ENCODE data around the gene CD9. TPM values are rescaled to one million over a fixed set of nuclear protein-coding genes. Genes with fewer than 3 reads are reported as not detected.

Gene CD9
- total RNA-seq, 1 donor from 2014 or later = 17.6 TPM

DNA sequence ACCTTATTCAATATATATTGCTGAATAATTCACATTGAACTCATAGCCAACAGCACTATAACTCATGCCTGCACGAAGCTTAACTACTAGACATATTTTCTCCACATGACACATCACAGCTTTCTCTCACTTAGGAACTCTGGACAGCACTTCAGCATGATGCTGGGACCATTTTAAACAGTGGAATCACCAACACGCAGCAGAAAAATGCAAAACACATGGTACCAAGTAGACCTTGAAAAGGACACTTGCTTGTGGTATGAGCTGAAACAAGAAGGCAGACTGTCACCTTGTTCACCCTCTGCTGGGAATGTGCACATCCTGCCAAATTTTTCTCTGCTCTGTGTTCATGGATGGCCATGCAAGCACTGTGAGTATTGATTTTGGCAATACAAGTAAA is 34.8 kb upstream of the CD9 start:
- DNase-seq = no peak
- TF ChIP-seq, protein P1, sequence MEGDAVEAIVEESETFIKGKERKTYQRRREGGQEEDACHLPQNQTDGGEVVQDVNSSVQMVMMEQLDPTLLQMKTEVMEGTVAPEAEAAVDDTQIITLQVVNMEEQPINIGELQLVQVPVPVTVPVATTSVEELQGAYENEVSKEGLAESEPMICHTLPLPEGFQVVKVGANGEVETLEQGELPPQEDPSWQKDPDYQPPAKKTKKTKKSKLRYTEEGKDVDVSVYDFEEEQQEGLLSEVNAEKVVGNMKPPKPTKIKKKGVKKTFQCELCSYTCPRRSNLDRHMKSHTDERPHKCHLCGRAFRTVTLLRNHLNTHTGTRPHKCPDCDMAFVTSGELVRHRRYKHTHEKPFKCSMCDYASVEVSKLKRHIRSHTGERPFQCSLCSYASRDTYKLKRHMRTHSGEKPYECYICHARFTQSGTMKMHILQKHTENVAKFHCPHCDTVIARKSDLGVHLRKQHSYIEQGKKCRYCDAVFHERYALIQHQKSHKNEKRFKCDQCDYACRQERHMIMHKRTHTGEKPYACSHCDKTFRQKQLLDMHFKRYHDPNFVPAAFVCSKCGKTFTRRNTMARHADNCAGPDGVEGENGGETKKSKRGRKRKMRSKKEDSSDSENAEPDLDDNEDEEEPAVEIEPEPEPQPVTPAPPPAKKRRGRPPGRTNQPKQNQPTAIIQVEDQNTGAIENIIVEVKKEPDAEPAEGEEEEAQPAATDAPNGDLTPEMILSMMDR (IDR thresholded peaks at IDR 0.05; ENCODE audit: partially characterized antibody, unreplicated experiment) = no peak
- Mint-ChIP-seq H3K27ac (ENCODE audit: unreplicated experiment) (no peak overlapping the region), H3K36me3 (ENCODE audit: unreplicated experiment) (peaks cover 8% of the 10 kb centered on the region), H3K4me1 (ENCODE audit: low read depth, unreplicated experiment) (no peaks in the 10 kb centered on the region), H3K9me3 (ENCODE audit: unreplicated experiment) (no peaks in the 10 kb centered on the region), H3K27me3 (ENCODE audit: unreplicated experiment) (peaks cover 10% of the 10 kb centered on the region), H3K4me3 (ENCODE audit: unreplicated experiment) (no peak overlapping the region)

DNA sequence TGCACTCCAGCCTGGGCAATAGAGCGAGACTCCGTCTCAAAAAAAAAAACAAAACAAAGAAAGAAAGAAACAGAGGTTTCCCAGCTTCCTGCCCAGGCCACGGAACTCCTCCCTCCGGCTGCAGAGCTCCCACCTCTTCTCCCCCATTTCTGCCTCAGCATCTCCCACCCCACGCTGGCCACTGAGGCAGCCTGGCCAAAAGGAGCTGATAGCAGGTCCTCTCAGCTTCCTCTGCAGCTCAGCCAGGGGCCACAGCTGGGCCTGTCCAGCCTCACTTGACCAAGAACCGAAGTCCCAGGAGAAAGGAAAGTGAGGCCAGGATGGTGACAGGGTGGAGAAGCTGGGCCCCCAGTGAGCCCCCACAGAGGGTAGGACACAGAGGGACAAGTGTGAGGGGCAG is 33.4 kb upstream of the CD9 start:
- Mint-ChIP-seq H3K9me3 (ENCODE audit: unreplicated experiment) (no peaks in the 10 kb centered on the region), H3K27ac (ENCODE audit: unreplicated experiment) (no peak overlapping the region), H3K27me3 (ENCODE audit: unreplicated experiment) (peaks cover 1% of the 10 kb centered on the region), H3K4me3 (ENCODE audit: unreplicated experiment) (no peak overlapping the region), H3K4me1 (ENCODE audit: low read depth, unreplicated experiment) (no peaks in the 10 kb centered on the region), H3K36me3 (ENCODE audit: unreplicated experiment) (no peaks in the 10 kb centered on the region)
- TF ChIP-seq, protein P1 (IDR thresholded peaks at IDR 0.05; ENCODE audit: partially characterized antibody, unreplicated experiment) = no peak
- no peak for DNase-seq

DNA sequence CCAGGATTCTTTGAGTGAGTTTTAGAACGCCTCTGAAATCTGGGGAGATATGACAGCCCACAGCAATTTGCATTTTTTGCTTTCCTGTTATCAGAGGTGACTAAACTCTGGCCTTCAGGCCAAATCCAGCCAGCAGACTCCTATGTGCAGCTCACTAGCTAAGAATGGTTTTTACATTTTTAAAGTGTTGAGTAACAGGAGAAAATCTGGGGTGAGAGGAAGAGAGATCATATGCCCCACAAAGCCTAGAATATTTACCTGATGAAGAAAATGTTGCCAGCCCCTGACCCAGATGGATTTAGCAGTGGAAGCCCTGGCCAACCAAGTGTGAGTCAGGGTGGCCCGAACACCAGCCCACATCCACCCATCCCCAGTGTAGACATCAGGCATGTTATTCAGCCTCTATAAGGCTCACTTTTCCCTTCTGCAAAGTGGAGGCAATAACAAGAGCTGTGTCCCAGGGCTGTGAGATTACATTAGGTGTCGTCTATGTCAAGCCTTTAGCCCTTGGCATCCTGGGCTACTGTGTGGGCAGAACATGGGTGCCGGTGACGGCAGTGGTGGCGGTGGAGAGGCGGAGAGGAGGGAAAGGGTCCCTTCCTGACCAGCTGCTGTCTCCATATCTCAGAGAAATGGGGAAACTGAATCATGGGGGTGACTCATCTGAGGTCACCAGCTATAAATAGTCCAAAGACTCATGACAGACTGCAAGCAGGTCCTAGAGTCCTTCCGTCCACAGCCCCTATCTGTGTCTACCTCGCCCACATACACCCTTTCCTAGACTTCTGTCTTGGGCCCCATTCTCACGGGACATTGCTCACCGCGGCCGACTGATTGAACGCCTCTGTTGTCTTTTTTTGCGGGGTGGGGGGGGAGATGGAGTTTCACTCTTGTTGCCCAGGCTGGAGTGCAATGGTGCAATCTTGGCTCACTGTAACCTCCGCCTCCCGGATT is 32.6 kb upstream of the CD9 start:
- H3K4me1 Mint-ChIP-seq (ENCODE audit: low read depth, unreplicated experiment) = no peaks in the 10 kb centered on the region
- no peaks in the 10 kb centered on the region for H3K9me3 Mint-ChIP-seq (ENCODE audit: unreplicated experiment)
- TF ChIP-seq, protein P1 (IDR thresholded peaks at IDR 0.05; ENCODE audit: partially characterized antibody, unreplicated experiment) = no peak
- no peak overlapping the region for H3K27ac Mint-ChIP-seq (ENCODE audit: unreplicated experiment)
- H3K27me3 Mint-ChIP-seq (ENCODE audit: unreplicated experiment) = peaks cover 1% of the 10 kb centered on the region
- H3K36me3 Mint-ChIP-seq (ENCODE audit: unreplicated experiment) = no peaks in the 10 kb centered on the region
- no peak for DNase-seq
- H3K4me3 Mint-ChIP-seq (ENCODE audit: unreplicated experiment) = no peak overlapping the region

DNA sequence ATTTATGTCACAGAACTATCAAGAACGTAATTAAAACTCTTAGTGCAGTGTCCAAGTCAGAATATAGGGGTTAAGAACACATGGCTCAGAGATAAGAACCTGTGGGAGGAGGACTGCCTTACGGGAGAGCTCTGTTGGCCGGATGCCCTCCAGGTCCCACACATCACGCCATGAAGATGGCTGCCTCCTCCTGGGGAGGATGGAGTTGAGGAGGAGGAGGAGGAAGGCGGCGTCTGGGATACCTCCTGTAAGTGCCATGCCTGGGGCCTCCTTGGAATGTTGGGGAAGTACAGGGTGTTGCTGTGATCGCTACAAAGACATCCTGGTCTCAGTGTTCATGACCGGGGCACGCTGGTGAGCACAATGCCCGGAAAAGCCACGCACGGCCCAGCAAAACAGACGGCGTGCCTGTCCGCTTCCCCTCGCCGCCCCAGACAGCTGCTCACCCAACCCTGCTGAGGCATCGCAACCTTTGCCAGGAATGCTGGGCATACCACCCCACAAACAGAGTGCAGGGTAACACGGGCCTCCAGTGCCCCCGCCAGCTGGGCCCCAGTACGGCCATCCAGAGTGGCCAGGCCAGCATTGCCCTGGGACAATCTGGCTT is 28.7 kb upstream of the CD9 start:
- Mint-ChIP-seq H3K27ac (ENCODE audit: unreplicated experiment) (no peak overlapping the region), H3K4me1 (ENCODE audit: low read depth, unreplicated experiment) (no peaks in the 10 kb centered on the region), H3K36me3 (ENCODE audit: unreplicated experiment) (no peaks in the 10 kb centered on the region), H3K4me3 (ENCODE audit: unreplicated experiment) (no peak overlapping the region), H3K9me3 (ENCODE audit: unreplicated experiment) (no peaks in the 10 kb centered on the region), H3K27me3 (ENCODE audit: unreplicated experiment) (peaks cover 3% of the 10 kb centered on the region)
- no peak for DNase-seq
- TF ChIP-seq, protein P1 (IDR thresholded peaks at IDR 0.05; ENCODE audit: partially characterized antibody, unreplicated experiment) = no peak

DNA sequence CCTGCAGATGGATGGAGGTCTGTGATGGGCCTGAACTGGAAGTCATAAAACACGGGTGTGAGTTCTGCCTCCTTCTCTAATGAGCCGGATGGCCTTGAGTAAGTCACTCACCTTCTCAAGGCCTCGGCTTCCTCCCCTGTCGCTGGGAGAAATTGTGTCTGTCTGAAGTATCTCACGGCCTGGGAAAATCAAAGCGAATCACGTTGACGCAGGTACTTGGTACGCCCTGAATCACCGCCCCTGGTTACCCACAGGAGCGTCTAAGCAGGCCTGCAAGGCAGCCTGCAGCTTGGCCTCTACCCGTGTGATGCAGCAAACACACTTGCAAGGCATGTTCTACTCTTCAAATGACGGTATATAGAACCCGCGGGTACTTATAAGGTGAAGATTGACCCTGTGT is 28.1 kb upstream of the CD9 start:
- TF ChIP-seq, protein P1 (IDR thresholded peaks at IDR 0.05; ENCODE audit: partially characterized antibody, unreplicated experiment) = no peak
- DNase-seq = no peak
- H3K4me1 Mint-ChIP-seq (ENCODE audit: low read depth, unreplicated experiment) = no peaks in the 10 kb centered on the region
- peaks cover 3% of the 10 kb centered on the region for H3K27me3 Mint-ChIP-seq (ENCODE audit: unreplicated experiment)
- no peaks in the 10 kb centered on the region for H3K9me3 Mint-ChIP-seq (ENCODE audit: unreplicated experiment)
- H3K4me3 Mint-ChIP-seq (ENCODE audit: unreplicated experiment) = no peak overlapping the region
- H3K36me3 Mint-ChIP-seq (ENCODE audit: unreplicated experiment) = no peaks in the 10 kb centered on the region
- H3K27ac Mint-ChIP-seq (ENCODE audit: unreplicated experiment) = no peak overlapping the region
